GM12801 (cell line): Measurements from ENCODE around the gene KCNK5.

Experiments used
- CTCF ChIP-seq: IDR thresholded peaks from one replicate; pipeline ENCODE4 v1.5.1; 2011; ENCODE audit warnings: control low read depth; ENCODE audit not compliant: insufficient read length; ENCODE audit errors: extremely low read depth

KCNK5 gene

GRCh38 chr6:39169448-39170344 lies 59.6 kb downstream of the KCNK5 start:
- TF ChIP-seq CTCF = no peak

DNA sequence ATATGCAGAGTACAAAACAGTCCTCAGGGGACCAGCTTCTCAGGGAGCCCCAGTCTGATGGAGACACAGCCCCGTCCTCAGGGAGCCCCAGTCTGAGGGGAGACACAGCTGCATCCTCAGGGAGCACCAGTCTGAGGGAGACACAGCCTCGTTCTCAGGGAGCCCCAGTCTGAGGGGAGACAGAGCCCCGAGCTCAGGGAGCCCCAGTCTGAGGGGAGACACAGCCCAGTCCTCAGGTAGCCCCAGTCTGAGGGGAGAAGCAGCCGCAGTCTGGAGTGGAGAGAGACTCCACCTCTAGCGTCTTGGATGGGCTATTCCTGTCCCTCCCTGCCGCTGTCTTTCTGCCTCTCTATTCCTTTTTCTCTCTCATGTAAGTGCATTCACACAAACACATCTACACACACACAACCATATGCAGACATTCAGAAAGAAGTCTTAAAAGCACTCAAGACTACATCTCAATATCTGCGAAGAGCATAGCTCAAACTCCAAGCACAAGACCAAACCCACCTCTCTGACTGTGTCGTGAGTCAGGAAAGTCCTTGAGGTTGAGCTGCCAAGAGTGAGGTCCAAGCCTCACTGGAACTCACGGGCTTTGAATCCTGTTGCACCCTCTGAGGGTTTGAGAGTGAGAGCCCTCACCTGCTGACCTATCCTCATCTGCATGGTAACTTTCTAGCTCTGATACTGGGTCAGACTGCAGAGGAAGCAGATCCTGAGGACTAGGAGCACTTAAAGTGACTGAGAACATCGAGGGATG lies 61.2 kb downstream of the KCNK5 start:
- no peak for TF ChIP-seq CTCF

DNA sequence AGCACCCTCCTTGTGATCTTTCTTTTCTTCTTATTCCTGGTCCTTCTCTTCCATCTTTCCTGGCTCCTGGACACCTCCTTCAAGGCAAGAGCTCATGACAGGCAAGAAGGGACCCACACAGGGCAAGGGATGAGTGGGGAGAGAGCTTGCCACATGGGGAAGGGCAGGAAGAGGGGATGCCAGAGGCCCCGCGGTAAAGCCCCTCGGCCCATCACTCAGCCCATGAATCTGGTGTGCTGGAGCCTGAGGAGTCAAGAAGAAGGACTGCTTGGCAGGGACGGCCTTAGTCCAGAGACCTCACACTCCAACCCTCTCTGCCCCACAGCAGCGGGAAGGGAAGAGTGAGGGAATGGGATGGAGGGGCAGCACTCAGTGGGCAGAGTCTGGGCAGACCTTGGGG lies 62.0 kb downstream of the KCNK5 start:
- no peak for TF ChIP-seq CTCF

- TF ChIP-seq CTCF = no peak
Measured at GRCh38 chr6:39166912-39167290, 62.4 kb downstream of the KCNK5 start.

DNA sequence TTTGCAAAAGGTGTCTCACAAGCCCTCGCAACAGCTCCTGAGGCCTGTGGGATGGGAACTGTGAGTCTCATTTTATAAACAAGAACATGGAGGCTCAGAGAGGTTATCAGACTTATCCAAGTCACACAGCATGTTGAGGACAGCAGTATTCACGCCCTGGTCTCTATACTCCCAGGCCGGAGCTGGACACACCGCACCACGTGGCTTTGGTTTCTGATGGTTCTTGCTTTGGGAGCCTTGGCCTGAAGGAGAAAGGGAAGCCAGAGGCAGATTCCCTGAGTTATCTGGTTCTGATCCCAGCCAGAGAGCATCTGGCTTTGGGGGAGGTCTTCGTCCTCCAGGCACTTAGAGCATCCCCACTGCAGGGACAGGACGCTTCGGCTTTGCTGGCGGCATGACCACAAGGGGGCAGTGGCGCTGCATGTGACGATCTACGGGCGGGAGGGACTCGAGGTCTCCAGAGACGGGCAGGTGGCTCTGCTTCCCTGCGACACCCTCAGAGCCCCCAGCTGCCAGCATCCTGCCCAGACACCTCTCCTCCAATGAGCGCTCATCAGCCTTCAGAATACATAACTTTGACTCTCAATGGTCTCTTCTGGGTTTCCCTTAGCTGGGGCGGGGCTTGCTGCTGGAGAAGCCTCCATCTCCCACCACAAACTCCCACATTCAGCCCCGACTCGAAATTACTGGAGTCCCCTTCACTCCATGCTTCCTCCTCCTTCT lies 62.9 kb downstream of the KCNK5 start:
- no peak for TF ChIP-seq CTCF

DNA sequence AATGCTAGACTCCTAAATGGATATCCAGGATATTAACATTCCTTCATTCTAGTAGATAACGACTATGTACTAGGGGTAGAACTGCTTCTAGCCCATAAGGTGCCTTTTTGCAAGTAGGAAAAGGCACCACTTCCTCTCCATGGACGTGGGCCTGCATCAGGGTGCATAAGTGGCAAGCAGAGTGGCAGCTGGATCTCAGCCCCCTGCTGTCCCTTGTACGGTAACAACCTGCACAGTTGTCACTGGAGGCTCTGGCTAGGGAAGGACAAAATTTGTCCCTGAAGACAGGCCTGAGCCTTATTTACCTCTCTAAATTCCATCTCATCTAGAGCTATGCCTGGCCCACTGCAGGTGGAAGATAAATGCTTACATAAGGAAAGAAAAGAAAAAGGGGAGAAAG lies 71.8 kb downstream of the KCNK5 start:
- TF ChIP-seq CTCF = no peak

DNA sequence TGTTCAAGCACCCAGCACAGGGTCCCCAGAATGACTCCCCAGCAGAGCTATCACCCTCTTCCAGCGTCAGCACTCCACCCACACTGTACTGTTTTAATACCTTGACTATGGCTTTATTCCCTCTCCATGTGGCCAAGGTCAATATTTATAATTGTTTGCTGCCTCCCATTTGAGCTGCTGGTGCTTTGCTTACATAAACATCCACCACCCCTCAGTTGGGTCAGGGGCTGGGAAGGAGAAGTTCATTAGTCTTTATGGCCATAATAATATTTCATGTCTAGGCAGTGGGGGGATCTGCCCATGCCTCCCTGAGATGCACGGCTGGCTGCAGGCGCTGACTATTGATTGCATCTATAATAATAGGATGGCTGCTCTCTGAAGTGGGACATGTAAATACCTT lies 72.5 kb downstream of the KCNK5 start:
- no peak for TF ChIP-seq CTCF
